Measurements from ENCODE around the gene SRM. TPM values are rescaled to one million over a fixed set of nuclear protein-coding genes. Genes with fewer than 3 reads are reported as not detected.

Gene SRM
- total and polyA plus RNA-seq, 8 donors: 35.2 to 123 (median 55.1) TPM

DNA sequence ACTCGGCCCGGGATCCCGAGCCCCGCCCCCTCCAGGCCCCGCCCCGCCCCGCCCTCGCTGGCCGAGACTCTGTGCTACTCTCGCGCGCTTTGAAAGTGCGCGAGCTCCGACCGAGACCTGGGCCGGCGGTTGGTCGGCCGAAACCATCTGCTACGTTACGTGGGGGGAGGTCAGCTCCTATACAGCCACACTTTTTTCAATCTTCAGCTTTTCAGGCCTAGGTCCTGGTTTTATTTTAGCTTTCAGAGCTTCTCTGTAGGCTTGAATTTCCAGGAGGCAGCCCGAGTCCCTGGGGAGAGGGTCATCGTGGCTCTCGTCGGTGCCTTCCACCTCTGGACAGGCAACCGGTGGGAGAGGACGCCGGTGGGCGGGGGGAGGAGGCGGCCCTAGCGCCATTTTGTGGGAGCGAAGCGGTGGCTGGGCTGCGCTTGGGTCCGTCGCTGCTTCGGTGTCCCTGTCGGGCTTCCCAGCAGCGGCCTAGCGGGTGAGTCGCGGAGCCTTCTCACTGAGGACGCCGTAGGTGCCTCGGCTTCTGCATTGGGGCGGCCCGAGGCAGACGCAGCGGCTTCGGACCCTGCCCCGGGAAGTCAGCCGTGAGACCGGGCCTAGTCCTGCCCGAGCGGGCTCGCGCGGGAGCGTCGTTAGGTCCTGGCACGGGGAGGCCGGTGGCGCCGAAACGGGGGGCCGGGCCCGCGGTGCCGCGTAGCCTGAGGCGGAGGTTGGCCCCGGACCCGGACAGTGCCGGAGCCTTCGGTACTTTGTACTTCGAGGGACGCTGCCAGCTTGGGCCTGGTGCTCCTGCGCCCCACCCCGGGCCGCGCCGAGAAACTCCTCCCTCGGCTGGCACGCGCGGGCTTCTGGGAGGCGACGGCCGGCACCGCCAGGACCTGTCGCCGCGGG lies 47.3 kb downstream of the SRM start, which contains the start of gene TARDBP:
TARDBP (plus strand) TSS at position 395 of the 900 bp plus-strand sequence. CDS start 1,074 bp downstream, outside the sequence.
- peaks cover 12 to 43% of the 10 kb centered on the region in 2 donors for H3K4me1 ChIP-seq
- TF ChIP-seq, protein P1, sequence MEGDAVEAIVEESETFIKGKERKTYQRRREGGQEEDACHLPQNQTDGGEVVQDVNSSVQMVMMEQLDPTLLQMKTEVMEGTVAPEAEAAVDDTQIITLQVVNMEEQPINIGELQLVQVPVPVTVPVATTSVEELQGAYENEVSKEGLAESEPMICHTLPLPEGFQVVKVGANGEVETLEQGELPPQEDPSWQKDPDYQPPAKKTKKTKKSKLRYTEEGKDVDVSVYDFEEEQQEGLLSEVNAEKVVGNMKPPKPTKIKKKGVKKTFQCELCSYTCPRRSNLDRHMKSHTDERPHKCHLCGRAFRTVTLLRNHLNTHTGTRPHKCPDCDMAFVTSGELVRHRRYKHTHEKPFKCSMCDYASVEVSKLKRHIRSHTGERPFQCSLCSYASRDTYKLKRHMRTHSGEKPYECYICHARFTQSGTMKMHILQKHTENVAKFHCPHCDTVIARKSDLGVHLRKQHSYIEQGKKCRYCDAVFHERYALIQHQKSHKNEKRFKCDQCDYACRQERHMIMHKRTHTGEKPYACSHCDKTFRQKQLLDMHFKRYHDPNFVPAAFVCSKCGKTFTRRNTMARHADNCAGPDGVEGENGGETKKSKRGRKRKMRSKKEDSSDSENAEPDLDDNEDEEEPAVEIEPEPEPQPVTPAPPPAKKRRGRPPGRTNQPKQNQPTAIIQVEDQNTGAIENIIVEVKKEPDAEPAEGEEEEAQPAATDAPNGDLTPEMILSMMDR (IDR thresholded peaks at IDR 0.05): no peak
- DNase-seq (peak; percentile 89 to 96 (median 94)), ATAC-seq (peak; percentile 96)
- H3K36me3 ChIP-seq: peaks cover 0 to 41% of the 10 kb centered on the region in 2 donors
- H3K9me3 ChIP-seq: no peaks in the 10 kb centered on the region
- peak within 1 kb of the TSS; percentile 91 to 93 for H3K27ac ChIP-seq
- intact Hi-C loops (cut with DNase I): no loop called here
- H3K4me3 ChIP-seq: peak within 1 kb of the TSS; percentile 94
- no peaks in the 10 kb centered on the region for H3K27me3 ChIP-seq

Other genes starting within 250 kb of the SRM start
- 100 to 1,000 TPM; 119 to 126 TPM for gene TARDBP, start 47.4 kb downstream of the SRM start, total RNA-seq
- gene TARDBP, start 47.4 kb downstream of the SRM start, polyA plus RNA-seq (ENCODE audit: insufficient read length in 6 of 6): 100 to 1,000 TPM; 271 to 344 (median 307) TPM
- gene MASP2, start 12.8 kb downstream of the SRM start, total RNA-seq: not detected
- gene MASP2, start 12.8 kb downstream of the SRM start, polyA plus RNA-seq (ENCODE audit: insufficient read length in 6 of 6): 10 to 100 TPM in 4 of 6 donors, 1 to 10 TPM in 2; 8.9 to 12.3 (median 10.9) TPM
- gene EXOSC10, start 39.9 kb upstream of the SRM start, total RNA-seq: 10 to 100 TPM; 42.9 to 53.2 TPM
- 100 to 1,000 TPM in 5 of 6 donors, 10 to 100 TPM in 1; 97.4 to 116 (median 107) TPM for gene EXOSC10, start 39.9 kb upstream of the SRM start, polyA plus RNA-seq (ENCODE audit: insufficient read length in 6 of 6)
- 1 to 10 TPM in 1 of 2 donors, under 1 TPM in 1; 0.42 to 1.6 TPM for gene ANGPTL7, start 129.3 kb upstream of the SRM start, total RNA-seq
- gene ANGPTL7, start 129.3 kb upstream of the SRM start, polyA plus RNA-seq (ENCODE audit: insufficient read length in 6 of 6): under 1 TPM; 0.07 to 0.27 (median 0.17) TPM
- 10 to 100 TPM; 38.9 to 41.5 TPM for gene MTOR, start 202.5 kb upstream of the SRM start, total RNA-seq
- gene MTOR, start 202.5 kb upstream of the SRM start, polyA plus RNA-seq (ENCODE audit: insufficient read length in 6 of 6): 10 to 100 TPM; 38.0 to 45.4 (median 39.9) TPM
- 10 to 100 TPM in 1 of 2 donors, 1 to 10 TPM in 1; 9.3 to 13.4 TPM for gene UBIAD1, start 213.2 kb upstream of the SRM start, total RNA-seq
- gene UBIAD1, start 213.2 kb upstream of the SRM start, polyA plus RNA-seq (ENCODE audit: insufficient read length in 6 of 6): 10 to 100 TPM; 15.6 to 19.4 (median 17.9) TPM

Data from left lung (tissue), 10 donors.